ENCODE measurements around the gene LIPE.
A peak's percentile ranks its signal among the peaks of the same experiment; 100 is the strongest.

DNA sequence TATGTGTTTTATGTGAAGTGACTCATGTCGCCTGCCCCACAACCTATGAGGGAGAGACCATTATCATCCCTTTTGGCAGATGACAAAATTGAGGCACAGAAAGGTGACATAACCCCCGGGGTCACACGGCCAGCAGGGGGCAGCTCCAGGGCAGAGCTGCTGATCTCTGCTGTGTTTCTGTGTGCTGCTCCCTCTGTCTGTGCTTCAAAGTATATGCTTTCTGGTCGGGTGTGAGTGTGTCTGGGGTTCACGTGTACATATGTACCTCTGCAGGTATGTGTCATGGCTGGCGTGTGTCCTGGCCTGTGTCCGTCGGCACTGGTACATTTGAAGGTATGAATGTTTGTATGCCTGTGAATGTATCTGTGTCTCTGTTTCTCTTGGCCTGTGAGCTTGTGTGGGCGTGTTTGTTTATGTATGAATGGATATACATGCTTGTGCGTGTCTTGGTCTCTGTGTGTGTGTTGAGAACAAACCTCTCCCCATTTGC is 7.1 kb downstream of the LIPE start:
- TF ChIP-seq POLR2A (IDR thresholded peaks at IDR 0.05): no peak
- TF ChIP-seq, protein P1, sequence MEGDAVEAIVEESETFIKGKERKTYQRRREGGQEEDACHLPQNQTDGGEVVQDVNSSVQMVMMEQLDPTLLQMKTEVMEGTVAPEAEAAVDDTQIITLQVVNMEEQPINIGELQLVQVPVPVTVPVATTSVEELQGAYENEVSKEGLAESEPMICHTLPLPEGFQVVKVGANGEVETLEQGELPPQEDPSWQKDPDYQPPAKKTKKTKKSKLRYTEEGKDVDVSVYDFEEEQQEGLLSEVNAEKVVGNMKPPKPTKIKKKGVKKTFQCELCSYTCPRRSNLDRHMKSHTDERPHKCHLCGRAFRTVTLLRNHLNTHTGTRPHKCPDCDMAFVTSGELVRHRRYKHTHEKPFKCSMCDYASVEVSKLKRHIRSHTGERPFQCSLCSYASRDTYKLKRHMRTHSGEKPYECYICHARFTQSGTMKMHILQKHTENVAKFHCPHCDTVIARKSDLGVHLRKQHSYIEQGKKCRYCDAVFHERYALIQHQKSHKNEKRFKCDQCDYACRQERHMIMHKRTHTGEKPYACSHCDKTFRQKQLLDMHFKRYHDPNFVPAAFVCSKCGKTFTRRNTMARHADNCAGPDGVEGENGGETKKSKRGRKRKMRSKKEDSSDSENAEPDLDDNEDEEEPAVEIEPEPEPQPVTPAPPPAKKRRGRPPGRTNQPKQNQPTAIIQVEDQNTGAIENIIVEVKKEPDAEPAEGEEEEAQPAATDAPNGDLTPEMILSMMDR (IDR thresholded peaks at IDR 0.05): peak in 1 of 4 experiments; percentile 31

Measured in uterus (tissue), 2 donors.